PC-3 (cell line): ENCODE data around the gene CAMK1D.

Experiments
- CTCF ChIP-seq: fragments of 300-600 bp; sonication (generic); conservative IDR thresholded peaks from 2 replicates; pipeline ENCODE4 v1.5.1; 2017; ENCODE audit warnings: antibody characterized with exemption, low read depth, mild to moderate bottlenecking, low read length
- EZH2 ChIP-seq: fragments of 300-600 bp; sonication (generic); IDR thresholded peaks from one replicate; pipeline ENCODE4 v1.6.1; 2017; ENCODE audit warnings: antibody characterized with exemption, mild to moderate bottlenecking, low read length; ENCODE audit not compliant: unreplicated experiment

- no peak for TF ChIP-seq CTCF
- no peak for TF ChIP-seq EZH2
Measured at GRCh38 chr10:12387561-12388210, 38.3 kb downstream of the CAMK1D start.
